Retinal pigment epithelial cell (primary cell): ENCODE data around the gene TSPAN4.

Experiments
- DNase-seq: peaks from one replicate; pipeline ENCODE4 v3.0.0-alpha.2; 2010; ENCODE audit warnings: low read depth
- H3K4me3 ChIP-seq: 2 replicates; pipeline ENCODE4 v1.5.1; 2011; ENCODE audit warnings: mild to moderate bottlenecking, low read length, control low read depth, moderate library complexity
- CTCF ChIP-seq: conservative IDR thresholded peaks from 2 replicates; pipeline ENCODE4 v1.5.1; 2011; ENCODE audit warnings: low read depth, low read length, control low read depth, inconsistent platforms

TSPAN4 gene

GRCh38 chr11:796565-797295, 45.9 kb upstream of the TSPAN4 start:
- no peak for DNase-seq
- no peak for TF ChIP-seq CTCF
- peak overlapping the region; percentile 63 for H3K4me3 ChIP-seq

GRCh38 chr11:797296-798092, 45.2 kb upstream of the TSPAN4 start:
- DNase-seq: no peak
- TF ChIP-seq CTCF: no peak
- H3K4me3 ChIP-seq: peak overlapping the region; percentile 63

GRCh38 chr11:798093-798713, 44.4 kb upstream of the TSPAN4 start, which contains the start of gene SLC25A22:
Gene SLC25A22 (minus strand): TSS chr11:798281. CDS start chr11:795006, 3,275 bp downstream.
- TF ChIP-seq CTCF: peak; percentile 62
- DNase-seq: no peak
- H3K4me3 ChIP-seq: peak within 1 kb of the TSS; percentile 63

DNA sequence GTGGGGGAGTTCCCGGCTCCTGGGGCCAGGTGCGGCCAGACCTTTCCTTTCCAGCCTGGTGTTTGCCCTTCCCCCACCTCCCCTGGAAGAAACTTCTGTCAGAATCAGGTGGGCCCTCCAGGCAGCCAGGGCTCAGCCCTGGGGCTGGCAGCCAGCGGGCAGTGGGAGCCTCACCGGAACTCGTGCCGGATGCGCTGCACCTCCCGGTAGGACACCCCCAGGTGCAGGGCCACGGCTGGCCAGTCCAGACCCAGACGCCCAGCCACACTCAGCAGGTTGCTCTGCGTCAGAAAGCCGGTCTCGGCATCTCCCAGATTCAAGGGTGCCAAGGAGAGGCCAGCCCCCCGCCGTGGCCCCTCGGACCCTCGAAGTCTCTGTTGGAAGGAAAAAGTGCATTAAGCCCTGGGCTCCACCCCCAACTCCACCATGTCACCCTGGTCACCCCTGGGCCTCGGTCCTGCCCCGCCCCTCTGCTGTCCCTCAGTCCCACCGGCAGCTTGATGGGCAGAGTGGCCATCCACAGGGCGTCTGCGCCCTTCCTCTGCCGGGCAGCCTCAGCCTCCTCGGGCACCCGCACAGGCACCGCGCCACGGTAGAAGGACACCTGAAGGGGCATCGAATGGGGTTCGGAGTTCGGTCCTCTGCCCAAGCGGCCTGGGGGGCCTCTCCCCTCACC, 42.9 kb upstream of the TSPAN4 start:
- no peak for TF ChIP-seq CTCF
- DNase-seq: no peak

DNA sequence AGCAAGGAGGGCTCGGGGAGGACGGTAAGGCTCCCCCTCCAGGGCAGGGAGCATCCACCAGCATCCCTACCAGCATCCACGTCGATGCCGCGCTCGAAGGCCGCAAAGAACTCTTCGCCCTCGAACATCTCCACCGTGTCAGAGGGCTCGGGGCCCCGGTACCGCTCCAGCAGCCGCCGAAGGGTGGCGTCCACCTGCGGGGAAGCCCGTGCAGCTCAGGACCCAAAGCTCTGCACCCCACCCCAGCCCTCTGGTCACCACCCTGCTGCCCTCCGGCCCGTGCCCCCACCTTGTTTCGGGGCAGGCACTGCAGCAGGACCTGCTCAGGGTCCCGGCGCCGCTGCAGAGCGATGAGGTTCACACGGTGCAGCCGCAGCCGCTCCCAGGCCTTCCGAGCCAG, 42.2 kb upstream of the TSPAN4 start:
- TF ChIP-seq CTCF: no peak
- DNase-seq: no peak
- no peak overlapping the region for H3K4me3 ChIP-seq

More for the DNA sequence above, 42.9 kb upstream of the TSPAN4 start:
- H3K4me3 ChIP-seq: no peak overlapping the region

DNA sequence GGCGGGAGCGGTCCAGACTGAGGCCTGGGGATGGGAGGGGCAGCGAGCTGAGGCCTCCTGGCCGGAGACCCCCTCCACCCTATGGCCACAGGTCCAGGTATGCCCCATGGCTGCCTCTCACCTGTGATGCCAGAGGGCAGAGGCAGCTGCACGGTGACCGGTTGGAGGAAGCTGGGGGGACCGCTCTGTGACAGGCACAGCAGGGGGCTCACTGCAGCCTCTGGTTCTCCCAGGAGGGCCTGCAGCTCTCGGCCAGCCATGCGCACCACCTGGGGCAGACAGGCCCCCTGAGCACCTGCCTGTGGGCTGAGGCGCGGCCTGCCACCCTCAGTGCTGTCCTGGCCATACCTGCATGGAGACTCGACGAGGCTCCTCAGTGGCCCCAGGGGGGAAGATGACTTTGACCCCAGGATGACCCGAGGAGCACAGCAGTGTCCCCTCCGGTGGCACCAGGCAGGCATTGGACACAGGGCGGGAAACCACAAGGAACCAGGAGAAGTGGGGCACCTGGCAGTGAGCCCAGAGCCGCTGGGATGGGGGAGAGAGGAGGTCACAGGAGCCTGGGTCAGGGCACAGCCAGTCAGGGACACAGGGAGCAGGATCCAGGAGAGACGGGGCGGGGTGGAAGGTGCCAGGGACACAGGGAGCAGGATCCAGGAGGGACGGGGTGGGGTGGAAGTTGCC, 41.4 kb upstream of the TSPAN4 start:
- H3K4me3 ChIP-seq: no peak overlapping the region
- no peak for TF ChIP-seq CTCF
- no peak for DNase-seq
